ENCODE results near the gene RHBDL3. TPM values are rescaled to one million over a fixed set of nuclear protein-coding genes. Genes with fewer than 3 reads are reported as not detected.
"Not testable (repeated sequence)": the region's sequence is repeated elsewhere in the genome, so short reads cannot be mapped to it uniquely, and the experiment has no call there.

The RHBDL3 gene
- total RNA-seq, 2 experiments from 2014 or later: 0.13 to 0.38 TPM

- CTCF ChIA-PET: no interaction called here
- POLR2A ChIA-PET: no interaction called here
Measured at GRCh38 chr17:32349503-32349853, 83.8 kb downstream of the RHBDL3 start.

- CTCF ChIA-PET: interaction anchor here (1.3 kb wide), 1 partner anchor 112 kb away, joined by 4 read pairs; no protein-coding TSS in a partner anchor
- POLR2A ChIA-PET: interaction anchor here (0.9 to 1.0 kb wide), 2 partner anchors 10 to 94 kb away, joined by 3 to 7 read pairs; partner anchors contain the start of gene PSMD11
Measured at GRCh38 chr17:32349854-32350665, 84.4 kb downstream of the RHBDL3 start, which contains the start of gene ZNF207. Gene ZNF207, plus strand, starts transcription at chr17:32350157. Its CDS starts 129 bp downstream, at chr17:32350286.

- POLR2A ChIA-PET: interaction anchor here (0.6 to 1.0 kb wide), 6 partner anchors 10 to 1863 kb away, joined by 3 to 7 read pairs (median 5); partner anchors contain the start of gene PSMD11
Measured at GRCh38 chr17:32350666-32351418, 85.2 kb downstream of the RHBDL3 start.

GRCh38 chr17:32352734-32353133, 87.1 kb downstream of the RHBDL3 start:
- POLR2A ChIA-PET: not testable (repeated sequence)
- CTCF ChIA-PET: interaction anchor here (0.6 kb wide), 1 partner anchor 99 kb away, joined by 5 read pairs; no protein-coding TSS in a partner anchor

More at GRCh38 chr17:32350666-32351418, 85.2 kb downstream of the RHBDL3 start:
- CTCF ChIA-PET: interaction anchor here (0.5 to 1.3 kb wide), 3 partner anchors 93 to 513 kb away, joined by 3 to 4 read pairs (median 4); no protein-coding TSS in a partner anchor

GRCh38 chr17:32355649-32356377, 90.2 kb downstream of the RHBDL3 start:
- CTCF ChIA-PET: no interaction called here
- POLR2A ChIA-PET: no interaction called here

GRCh38 chr17:32356378-32356743, 90.7 kb downstream of the RHBDL3 start:
- POLR2A ChIA-PET: no interaction called here
- CTCF ChIA-PET: no interaction called here

- POLR2A ChIA-PET: no interaction called here
- CTCF ChIA-PET: no interaction called here
Measured at GRCh38 chr17:32356750-32357149, 91.1 kb downstream of the RHBDL3 start.

- ChIA-PET CTCF (no interaction called here), POLR2A (no interaction called here)
Measured at GRCh38 chr17:32357615-32358014, 92.0 kb downstream of the RHBDL3 start.

- POLR2A ChIA-PET: no interaction called here
- CTCF ChIA-PET: interaction anchor here (0.7 kb wide), 1 partner anchor 134 kb away, joined by 3 read pairs; no protein-coding TSS in a partner anchor
Measured at GRCh38 chr17:32361270-32361669, 95.6 kb downstream of the RHBDL3 start.

GRCh38 chr17:32370426-32370825, 104.8 kb downstream of the RHBDL3 start:
- ChIA-PET CTCF (interaction anchor here (0.5 kb wide), 1 partner anchor 19 kb away, joined by 3 read pairs; no protein-coding TSS in a partner anchor), POLR2A (no interaction called here)

Other genes starting within 250 kb of the RHBDL3 start
- 10 to 100 TPM; 22.0 to 25.4 TPM for gene RHOT1, start 123.3 kb upstream of the RHBDL3 start, total RNA-seq
- 10 to 100 TPM; 32.7 to 35.3 TPM for gene C17orf75, start 76.3 kb downstream of the RHBDL3 start, total RNA-seq
- 100 to 1,000 TPM; 201 to 209 TPM for gene ZNF207, start 84.3 kb downstream of the RHBDL3 start, total RNA-seq
- gene PSMD11, start 178.7 kb downstream of the RHBDL3 start, total RNA-seq: 100 to 1,000 TPM; 168 to 172 TPM
- gene CDK5R1, start 221.2 kb downstream of the RHBDL3 start, total RNA-seq: 10 to 100 TPM in 1 of 2 experiments, 1 to 10 TPM in 1; 9.8 to 10.1 TPM